Measurements from ENCODE around the gene DNAL4.

DNAL4 gene

GRCh38 chr22:38740116-38740723 is 53.7 kb downstream of the DNAL4 start:
- no peak for DNase-seq (ENCODE audit: low read depth in 2 of 2)

DNA sequence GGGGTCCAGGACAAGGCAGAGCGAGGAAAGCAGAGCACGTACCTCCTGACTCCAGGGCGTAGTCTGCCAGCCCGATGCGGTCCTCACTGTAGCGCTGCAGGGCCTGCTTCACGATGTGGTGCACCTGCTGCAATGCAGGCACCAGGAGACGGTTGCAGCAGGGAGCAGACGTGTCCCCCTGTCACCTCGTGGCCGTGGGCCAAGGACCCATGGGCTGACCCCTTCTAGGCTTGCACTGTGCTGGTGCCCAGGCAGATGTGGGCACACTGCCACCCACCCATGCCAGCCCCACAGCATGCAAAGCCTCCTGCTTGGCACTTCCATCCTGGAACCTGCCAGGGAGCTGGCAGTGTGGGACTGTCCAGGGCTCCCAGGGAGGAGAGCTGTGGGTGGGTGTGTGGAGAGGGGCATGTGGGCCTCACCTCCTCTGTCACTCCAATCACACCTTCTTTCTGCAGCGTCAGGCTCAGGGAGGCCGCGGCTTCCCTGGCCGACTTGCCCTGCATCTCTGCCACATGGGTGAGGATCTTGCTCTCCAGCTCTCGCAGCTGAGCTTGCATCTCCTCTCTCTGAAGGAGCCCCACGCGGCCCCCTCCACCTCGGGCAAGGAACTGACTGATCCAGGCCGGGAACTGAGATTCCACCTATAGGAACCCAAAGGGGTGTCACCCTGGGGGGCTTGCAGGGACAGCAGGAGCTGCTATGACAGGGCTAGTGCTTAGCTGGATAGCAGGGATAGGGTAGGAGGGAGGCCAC is 54.5 kb downstream of the DNAL4 start:
- no peak for DNase-seq (ENCODE audit: low read depth in 2 of 2)

DNA sequence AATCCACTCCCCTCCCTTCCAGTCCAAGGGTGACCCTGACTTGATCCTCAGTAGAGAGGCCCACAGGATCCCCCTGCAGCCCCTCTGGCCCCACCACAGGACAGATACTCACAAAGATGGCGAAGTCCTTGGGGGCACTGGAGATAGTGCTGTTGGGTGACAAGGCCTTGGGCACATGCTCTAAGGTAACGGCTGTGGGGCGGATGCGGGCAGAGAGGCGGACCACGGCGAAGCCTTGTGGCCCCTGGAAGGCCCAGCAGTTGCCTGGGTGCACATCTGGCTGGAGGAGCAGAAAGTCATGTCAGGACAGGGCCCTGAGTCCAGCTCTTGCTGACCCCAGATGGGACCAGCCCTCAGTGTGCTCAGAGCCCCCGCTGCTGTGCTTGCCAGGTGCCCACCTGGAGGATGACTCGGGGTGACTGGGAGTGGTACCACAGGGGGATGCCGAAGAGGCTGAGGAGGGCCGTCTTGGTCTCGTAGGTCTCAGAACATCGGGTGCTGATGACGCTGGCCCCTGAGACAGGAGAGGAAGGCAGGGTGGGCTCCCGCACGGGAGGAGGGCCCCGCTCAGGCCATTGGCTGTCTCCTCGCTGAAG is 55.4 kb downstream of the DNAL4 start:
- no peak for DNase-seq (ENCODE audit: low read depth in 2 of 2)

GRCh38 chr22:38737302-38738060 is 56.5 kb downstream of the DNAL4 start:
- DNase-seq (ENCODE audit: low read depth in 2 of 2) = no peak

GRCh38 chr22:38736257-38736570 is 57.7 kb downstream of the DNAL4 start:
- no peak for DNase-seq (ENCODE audit: low read depth in 2 of 2)

- DNase-seq (ENCODE audit: low read depth in 2 of 2) = no peak
Observed at GRCh38 chr22:38735465-38736256, 58.3 kb downstream of the DNAL4 start.

DNA sequence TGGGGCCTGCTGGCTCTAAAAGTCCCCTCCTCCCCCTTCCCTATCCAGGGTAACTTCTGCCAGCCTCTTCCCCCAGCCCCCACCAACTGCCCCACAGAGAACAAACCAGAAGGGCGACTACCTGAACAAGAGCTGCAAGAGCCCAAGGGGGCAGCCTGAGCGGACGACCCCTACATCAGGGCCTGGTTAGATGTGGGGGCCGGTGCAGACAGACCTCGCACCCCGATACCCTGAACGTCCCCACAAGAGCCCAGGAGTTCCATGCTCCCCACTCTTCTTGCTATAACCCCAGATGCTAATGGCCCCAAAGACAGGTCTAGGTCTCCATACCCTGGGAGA is 58.8 kb downstream of the DNAL4 start:
- DNase-seq (ENCODE audit: low read depth in 2 of 2) = no peak

GRCh38 chr22:38734421-38735100 is 59.4 kb downstream of the DNAL4 start:
- DNase-seq (ENCODE audit: low read depth in 2 of 2) = no peak

DNA sequence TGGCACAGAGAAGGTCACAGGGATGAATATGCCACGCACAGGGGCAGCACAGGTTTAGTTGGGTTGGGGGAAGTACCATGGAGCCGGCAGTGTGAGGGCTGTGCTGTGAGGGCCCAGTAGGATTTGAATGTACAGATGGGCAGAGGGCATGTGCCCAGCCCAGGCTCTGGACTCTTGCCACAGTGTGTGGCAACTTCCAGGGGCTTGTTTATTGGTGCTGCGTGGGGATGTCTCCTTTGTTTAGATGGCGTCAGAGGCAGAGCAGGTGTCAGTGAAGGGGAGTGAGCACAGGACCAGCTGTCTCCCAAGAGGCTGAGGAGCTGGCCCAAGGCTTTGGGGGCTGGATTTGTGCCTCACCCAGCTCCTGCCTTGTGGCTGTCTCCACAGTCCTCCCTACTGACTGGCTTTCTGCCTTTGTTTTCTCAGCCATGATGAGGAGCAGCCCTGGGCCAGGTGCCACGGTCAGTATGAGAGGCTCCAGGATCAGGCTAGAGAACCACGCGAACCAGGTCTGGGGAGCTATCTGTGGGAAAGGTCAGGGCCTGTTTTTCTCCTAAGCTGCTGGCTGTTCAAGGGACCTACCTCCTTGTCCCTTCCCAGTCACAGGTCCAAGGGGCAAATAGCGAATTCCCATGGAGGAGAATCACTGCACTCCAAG is 60.1 kb downstream of the DNAL4 start:
- DNase-seq (ENCODE audit: low read depth in 2 of 2) = no peak

DNA sequence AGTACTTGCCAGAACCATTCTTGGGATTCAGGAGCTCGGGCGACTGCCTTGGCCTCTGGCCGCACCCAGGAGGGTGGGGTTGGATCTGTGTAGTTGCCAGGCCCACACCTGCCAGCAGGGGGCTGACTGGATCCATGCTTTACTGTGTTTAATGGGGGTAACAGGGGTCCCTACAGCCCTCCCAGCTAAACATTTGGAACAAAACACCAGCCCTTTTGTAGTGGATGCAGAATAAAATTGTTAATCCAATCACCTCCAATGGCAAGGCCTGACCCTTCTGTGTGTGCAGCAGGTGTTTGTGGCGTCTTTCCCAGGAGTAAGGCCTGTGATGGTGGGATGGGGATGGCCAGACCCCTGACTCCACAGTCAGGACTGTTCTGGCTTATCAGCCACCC is 60.6 kb downstream of the DNAL4 start:
- peak in 1 of 2 donors; percentile 32 for DNase-seq (ENCODE audit: low read depth in 2 of 2)

GRCh38 chr22:38732251-38732815 is 61.6 kb downstream of the DNAL4 start:
- DNase-seq (ENCODE audit: low read depth in 2 of 2) = no peak

GRCh38 chr22:38731703-38732161 is 62.2 kb downstream of the DNAL4 start:
- DNase-seq (ENCODE audit: low read depth in 2 of 2) = no peak

- DNase-seq (ENCODE audit: low read depth in 2 of 2) = no peak
Observed at GRCh38 chr22:38730411-38730871, 63.5 kb downstream of the DNAL4 start.

GRCh38 chr22:38729946-38730345 is 64.0 kb downstream of the DNAL4 start:
- no peak for DNase-seq (ENCODE audit: low read depth in 2 of 2)

DNA sequence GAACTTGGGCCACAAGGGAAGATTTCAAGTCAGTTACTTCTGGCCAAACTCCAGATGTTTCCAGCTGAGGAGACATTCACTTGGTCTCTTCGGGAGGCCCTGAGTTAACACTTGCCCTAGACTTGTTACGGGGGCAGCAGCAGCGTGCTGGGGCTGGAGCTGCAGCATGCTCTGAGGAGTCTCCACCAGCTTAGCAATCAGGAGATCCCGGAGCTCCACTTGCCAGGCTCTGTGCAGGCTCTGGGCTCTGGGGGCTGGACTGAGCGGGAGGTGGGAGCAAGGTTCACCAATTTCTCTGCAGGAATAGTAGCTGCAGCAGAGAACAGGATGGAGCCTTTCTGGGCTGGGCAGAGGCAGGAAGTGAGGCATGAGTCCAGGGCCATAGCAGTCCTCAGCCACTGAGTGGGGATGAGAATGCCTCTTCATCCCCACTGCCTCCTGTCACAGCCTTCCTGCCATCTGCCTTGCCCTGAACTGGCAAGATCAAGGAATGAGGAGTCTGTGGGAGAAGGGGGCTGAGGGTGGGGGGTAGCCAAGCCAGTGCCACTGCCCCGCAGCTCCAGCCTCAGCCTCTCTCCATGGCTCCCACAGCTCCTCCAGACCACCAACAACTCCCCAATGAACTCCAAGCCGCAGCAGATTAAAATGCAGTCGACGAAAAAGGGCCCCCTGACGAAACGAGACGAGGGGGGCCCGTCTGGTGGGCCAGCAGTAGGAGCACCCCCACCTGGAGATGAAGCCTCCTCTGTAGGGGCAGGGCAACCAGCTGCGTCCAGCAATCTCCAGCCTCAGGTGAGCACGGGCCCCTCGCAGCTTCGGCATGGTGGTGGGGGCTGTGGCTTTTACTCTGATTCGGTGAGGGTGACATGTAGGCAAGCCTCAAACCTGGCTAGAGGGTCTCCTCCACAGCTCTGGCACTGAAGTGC is 64.8 kb downstream of the DNAL4 start:
- DNase-seq (ENCODE audit: low read depth in 2 of 2) = no peak

All from activated CD4-positive, alpha-beta T cell treated with anti-CD3 and anti-CD28 coated beads for 24 hours (primary cell).